Femur (tissue), 1 donor: ENCODE measurements around the gene PAH.
A peak's percentile ranks its signal among the peaks of the same experiment; 100 is the strongest.

Source experiments
- DNase-seq: peaks from one replicate; pipeline ENCODE4 v3.0.0-alpha.2; 2017

PAH gene

DNA sequence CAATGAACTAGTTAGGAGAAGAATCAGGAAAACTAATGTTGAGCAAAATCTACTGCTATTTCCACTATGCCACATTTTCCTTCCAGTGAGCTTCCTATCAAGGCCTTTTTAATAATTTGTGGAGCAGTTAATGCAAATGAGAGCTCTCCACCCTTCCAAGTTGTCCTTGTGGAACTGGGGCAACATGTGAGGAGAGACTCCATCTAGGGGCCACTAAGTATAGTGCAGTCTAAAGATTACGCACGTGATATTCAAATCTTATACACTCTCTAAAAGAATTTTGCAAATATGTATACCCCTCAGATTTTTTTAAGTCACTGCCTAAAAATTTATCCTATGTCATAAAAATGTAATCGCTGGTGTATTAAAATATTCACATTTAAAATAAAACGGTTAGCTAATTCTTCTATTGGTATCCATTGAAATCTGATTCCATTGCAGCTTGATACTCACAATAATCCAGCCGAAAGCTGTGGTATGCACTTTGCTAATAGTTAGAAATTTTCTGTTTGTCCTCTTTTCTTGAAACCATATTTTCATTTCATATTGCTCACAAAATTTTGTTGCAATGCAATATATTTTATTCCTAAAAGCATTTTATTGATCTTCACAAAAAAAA, 100.1 kb downstream of the PAH start:
- no peak for DNase-seq

DNA sequence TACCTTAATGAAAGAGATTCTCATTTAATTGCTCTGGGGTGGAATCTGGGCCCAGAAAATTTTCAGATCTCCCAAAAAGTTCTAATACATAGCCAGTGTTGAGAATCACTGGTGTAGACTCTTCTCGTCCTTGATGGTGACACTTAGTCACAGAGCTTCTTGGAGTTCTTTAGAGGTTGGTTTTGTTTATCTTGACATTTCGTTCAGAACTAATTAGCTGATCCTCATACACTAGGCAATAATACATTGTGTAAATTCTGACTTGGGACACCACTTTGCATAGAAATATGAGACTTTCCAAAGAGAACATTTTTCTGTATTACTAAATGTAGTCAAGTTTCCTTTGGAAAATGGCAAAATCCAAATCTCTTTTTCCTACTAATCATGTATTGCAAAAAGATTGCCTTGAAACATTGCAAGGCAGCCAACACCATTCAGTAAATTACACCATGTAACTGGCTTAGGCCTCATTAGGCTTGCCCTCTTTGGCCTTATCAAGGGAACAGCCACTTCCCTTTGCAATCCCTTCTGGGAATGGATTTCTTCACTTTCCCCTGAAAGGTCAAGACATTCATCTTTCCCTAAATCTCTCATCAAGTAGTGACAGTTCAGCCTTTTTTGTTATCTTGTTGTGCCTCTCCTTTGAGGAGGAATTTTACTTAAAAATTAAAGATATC, 102.2 kb downstream of the PAH start:
- no peak for DNase-seq

DNA sequence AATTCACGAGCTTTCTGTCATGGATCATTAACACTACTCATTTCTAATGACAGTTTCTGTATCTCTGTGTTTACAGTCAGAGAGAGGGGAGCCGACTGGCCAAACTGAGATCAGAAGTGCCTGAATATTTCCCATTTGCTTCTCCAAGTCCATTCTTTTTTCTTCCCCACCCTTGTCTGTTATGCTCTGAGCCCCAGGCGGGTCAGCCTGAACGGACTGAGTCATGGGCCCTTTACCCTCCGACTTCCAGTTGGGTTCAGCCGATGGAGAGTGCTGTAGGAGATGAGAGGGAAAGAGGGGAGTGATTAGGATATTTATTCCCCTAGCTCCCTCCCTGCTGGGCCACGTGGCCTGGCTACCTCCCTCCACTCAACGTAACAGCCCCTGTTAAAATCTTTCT, 104.7 kb downstream of the PAH start:
- DNase-seq: no peak

DNA sequence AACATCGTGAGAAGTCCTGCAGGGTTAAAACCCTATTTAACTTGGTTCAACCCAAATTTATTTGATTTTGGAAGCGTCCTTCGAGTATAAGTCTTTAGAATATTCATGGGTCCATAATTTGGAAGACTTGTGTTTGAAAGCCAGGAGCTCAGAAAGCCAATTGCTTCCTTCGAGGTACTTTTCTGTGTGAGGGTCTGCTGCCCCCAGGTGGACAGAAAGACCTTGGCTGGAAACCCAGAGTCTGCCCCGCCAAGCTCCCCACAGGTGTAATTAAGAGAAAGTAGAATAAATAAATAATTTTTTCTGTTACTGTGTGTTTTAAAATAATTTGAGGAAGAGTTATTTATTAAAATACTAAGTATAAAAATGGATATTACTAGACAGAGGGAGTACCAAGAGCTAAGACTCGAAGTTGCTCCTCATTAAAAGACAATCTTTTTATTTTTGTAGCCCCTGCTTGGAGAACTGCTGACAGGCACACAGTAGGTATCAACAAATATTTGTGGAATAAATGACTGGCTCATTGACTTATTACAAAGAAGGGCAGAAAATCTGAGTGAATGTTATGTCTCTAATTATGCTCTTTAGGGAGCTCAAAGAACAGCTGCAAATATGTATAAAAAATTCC, 105.8 kb downstream of the PAH start:
- peak; percentile 39 for DNase-seq

DNA sequence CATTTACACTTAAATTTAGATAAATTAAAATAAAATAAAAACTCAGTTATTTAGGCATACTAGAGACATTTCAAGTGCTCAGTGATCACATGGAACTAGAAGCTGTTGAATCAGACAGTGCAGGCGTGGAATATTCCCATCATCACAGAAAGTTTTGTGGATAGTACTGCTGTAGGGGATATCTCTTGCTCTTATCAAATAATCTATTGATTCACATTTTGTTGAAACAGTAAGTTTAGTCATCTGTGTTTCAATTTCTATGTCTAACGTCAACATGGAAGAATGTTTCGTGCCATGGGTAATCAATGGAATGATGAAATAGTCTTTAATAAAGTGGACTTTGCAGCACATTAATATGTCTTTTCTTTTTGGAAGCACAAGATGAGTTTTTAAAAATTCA, 108.6 kb downstream of the PAH start:
- DNase-seq: no peak

DNA sequence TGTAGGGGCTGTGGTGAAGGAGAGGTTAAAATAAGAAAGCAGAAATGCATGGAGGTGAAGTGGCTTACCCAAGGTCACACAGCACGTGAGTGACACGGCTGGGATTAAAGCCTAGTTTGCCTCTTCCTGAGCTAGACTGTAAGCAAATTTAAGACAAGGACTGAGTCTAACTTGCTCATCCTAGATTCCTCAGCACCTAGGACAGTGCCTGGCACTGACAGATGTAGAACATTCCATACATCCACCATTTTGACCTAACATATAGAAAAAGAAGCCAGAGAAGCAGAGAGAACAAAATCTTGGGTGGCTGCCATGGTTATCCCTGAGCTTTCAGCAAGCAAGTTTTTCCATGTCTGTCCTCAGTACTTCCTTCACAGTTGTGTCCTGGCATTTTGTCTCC, 110.5 kb downstream of the PAH start:
- DNase-seq: no peak

DNA sequence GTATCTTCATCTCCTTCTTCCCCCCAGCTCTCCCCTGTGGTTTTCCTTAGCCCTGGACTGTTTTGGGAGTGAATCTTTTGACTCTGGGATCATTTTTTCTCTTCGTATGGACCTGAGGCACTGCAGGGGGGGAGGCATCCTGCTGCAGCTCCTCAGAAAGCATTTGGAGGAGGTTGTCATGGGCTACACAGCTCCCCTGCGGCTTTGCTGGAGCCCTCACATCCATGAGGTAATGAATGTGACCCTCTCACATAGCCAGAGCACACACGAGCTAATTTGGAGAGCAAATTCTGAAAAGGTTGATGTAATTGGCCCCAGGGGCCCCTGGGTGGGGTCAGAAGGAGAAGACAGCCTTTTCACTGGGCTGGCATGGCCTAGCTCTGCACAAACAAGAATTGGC, 110.9 kb downstream of the PAH start:
- no peak for DNase-seq

DNA sequence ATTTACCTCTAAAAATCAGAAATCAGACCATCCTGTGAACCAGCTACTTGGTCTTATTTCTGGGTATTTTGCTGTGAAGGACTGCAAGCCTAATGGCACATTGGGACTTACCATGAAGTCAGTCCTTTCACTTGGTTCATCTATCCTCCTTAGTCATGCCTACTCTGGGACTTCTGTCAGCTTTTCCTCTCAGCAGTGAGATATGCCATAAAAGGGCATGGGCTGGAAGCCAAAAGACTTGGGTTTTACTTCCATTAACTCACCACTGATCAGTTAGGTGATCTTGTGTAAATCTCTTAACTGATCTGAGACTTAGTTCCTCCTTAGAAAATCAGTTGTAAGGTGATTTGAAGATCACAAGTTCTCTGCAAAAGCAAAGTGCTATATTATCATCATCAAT, 116.5 kb downstream of the PAH start:
- DNase-seq: no peak

DNA sequence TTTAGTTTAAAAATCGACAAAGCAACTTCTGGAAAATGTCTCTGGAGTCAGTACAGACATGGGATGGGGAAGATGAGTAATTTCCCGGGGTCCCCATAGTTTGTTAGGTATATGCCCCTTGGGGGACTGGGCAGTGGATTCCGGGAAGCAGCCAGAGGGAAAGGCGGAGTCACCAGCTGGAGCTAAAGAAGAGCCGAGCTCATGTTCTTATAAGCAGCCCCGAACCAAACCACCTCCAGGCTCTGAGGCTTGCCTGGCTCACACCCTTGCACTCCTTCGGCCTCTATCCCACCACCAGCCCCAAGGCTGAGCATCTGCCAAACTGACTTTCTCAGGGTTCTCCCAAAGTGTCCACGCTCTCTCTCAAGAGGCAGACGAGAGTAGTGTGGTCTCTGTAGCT, 117.8 kb downstream of the PAH start:
- DNase-seq: peak; percentile 35

DNA sequence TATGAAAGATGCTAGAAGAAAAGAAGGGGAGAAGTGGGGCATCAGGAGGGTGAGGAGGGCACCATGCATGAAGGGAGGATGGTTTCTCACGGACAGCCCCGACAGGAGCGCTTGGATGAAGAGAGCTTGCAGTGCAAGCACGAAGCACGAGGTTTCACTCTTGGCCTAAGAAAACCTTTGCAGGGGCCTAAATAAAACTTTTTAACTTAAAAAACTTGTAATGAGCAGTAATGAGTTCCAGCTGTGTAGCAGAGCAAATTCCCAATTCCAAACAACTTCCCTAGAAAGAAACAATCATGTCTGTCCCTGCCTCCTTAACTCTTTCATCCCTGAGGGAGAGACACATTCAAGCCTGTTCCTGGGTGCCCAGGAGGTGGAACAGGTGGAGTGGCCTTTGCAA, 119.5 kb downstream of the PAH start:
- DNase-seq: peak; percentile 33

DNA sequence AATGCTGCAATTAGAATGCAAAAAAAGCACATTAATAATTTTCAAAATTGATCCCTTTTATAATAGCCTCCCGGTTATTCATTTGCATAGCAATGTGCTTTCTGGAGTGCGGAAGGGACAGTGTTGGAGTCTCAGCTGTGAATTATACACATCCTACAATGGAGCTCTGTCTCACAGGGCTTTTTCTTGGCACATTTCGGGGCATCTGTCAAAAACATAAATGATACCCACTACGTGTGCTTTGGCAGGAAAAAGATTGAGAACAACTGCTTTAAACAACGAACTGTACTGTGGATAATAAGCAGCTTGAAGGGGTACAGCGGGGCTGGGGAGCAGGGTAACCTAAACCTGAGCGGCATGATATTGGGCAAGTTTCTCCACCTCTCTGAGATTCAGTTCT, 123.1 kb downstream of the PAH start:
- no peak for DNase-seq
